Measurements from ENCODE around the gene ADGRA1.

- TF ChIP-seq POLR2A (IDR thresholded peaks at IDR 0.05; ENCODE audit: low read length) (no peak), GATA1 (IDR thresholded peaks at IDR 0.05; ENCODE audit: low read depth, low read length) (no peak)
Measured at GRCh38 chr10:133163889-133164815, 76.4 kb downstream of the ADGRA1 start.
